SK-MEL-5 (cell line): ENCODE results near the gene APOL2. TPM values are rescaled to one million over a fixed set of nuclear protein-coding genes. Genes with fewer than 3 reads are reported as not detected.
"Not testable (repeated sequence)": the region's sequence is repeated elsewhere in the genome, so short reads cannot be mapped to it uniquely, and the experiment has no call there.

ENCODE experiments used
- DNase-seq: peaks from one replicate; pipeline ENCODE4 v3.0.0-alpha.2; 2016; ENCODE audit warnings: low read depth, low spot score
- in situ Hi-C: cut with HindIII; loops from 2 replicates; pipeline ENCODE4 v1.10.0; 2016; ENCODE audit warnings: low sequenced_read_pairs, high pct_unique_total_duplicates, low pct_unique_long_range_greater_than_20kb
- polyA plus RNA-seq, 2 experiments: library from polyadenylated mRNA; depleted of rRNA; stranded (reverse); fragments of >200 nt; gene quantifications; 2 replicates each; pipeline ENCODE4 v1.2.3, GENCODE V29; 2015
- total RNA-seq: library from RNA; depleted of rRNA; stranded (reverse); fragments of >200 nt; shearing (Covaris generic); gene quantifications from 2 replicates; pipeline ENCODE4 v1.2.3, GENCODE V29; 2014; rRNA removed

The APOL2 gene
- total RNA-seq: 29.8 and 36.4 TPM in 2 replicates
- polyA plus RNA-seq (2015; cell fraction: cytosol; rRNA removed): 22.1 and 25.1 TPM in 2 replicates
- 35.7 and 48.3 TPM in 2 replicates for polyA plus RNA-seq (2015; cell fraction: nucleus; rRNA removed)

- DNase-seq: peak; percentile 97
- in situ Hi-C loops: no loop called here
These were observed at the start of gene APOL2 for GRCh38 chr22:36239401-36240171. APOL2 (minus strand) TSS chr22:36239527; CDS start chr22:36233162, 6,365 bp downstream.

GRCh38 chr22:36288571-36289405 is 49.5 kb upstream of the APOL2 start:
- DNase-seq: no peak
- in situ Hi-C loops: no loop called here

- in situ Hi-C loops: no loop called here
- DNase-seq: no peak
These were observed 48.7 kb upstream of the APOL2 start for GRCh38 chr22:36287881-36288515.

GRCh38 chr22:36286096-36286957 is 47.0 kb upstream of the APOL2 start:
- peak; percentile 78 for DNase-seq
- in situ Hi-C loops: no loop called here

GRCh38 chr22:36285545-36285944 is 46.2 kb upstream of the APOL2 start:
- in situ Hi-C loops: no loop called here
- DNase-seq: no peak

- DNase-seq: no peak
- in situ Hi-C loops: no loop called here
These were observed 45.7 kb upstream of the APOL2 start for GRCh38 chr22:36285017-36285416.

GRCh38 chr22:36284171-36284571 is 44.8 kb upstream of the APOL2 start:
- DNase-seq: no peak
- in situ Hi-C loops: no loop called here

- in situ Hi-C loops: no loop called here
- no peak for DNase-seq
These were observed 43.1 kb upstream of the APOL2 start for GRCh38 chr22:36282328-36282831.

- DNase-seq: no peak
- in situ Hi-C loops: no loop called here
These were observed 42.5 kb upstream of the APOL2 start for GRCh38 chr22:36281781-36282327.

- no peak for DNase-seq
- in situ Hi-C loops: no loop called here
These were observed 41.1 kb upstream of the APOL2 start for GRCh38 chr22:36280379-36280778.

GRCh38 chr22:36279219-36279666 is 39.9 kb upstream of the APOL2 start:
- in situ Hi-C loops: no loop called here

GRCh38 chr22:36277482-36278291 is 38.4 kb upstream of the APOL2 start:
- peak; percentile 70 for DNase-seq
- in situ Hi-C loops: no loop called here

More at GRCh38 chr22:36279219-36279666, 39.9 kb upstream of the APOL2 start:
- no peak for DNase-seq

GRCh38 chr22:36274531-36274930 is 35.2 kb upstream of the APOL2 start:
- DNase-seq: no peak
- in situ Hi-C loops: no loop called here

- in situ Hi-C loops, DNase-seq: not testable (repeated sequence)
These were observed 32.6 kb upstream of the APOL2 start for GRCh38 chr22:36271951-36272350.

- in situ Hi-C loops, DNase-seq: not testable (repeated sequence)
These were observed 31.9 kb upstream of the APOL2 start for GRCh38 chr22:36271231-36271630.
